ENCODE results near the gene WDR18.

GRCh38 chr19:939439-939838, 44.7 kb upstream of the WDR18 start:
- TF ChIP-seq CTCF (IDR thresholded peaks at IDR 0.05 in 2 of 3, conservative IDR thresholded peaks at IDR 0.05 in 1 of 3; ENCODE audit: borderline replicate concordance in 1 of 3, insufficient read depth in 1 of 3, low read depth in 2 of 3, low read length in 2 of 3) = no peak
- TF ChIP-seq POLR2A (IDR thresholded peaks at IDR 0.05; ENCODE audit: borderline replicate concordance, extremely low read depth, insufficient read depth, insufficient read length) = no peak
- no peak for TF ChIP-seq ELF1 (IDR thresholded peaks at IDR 0.05; ENCODE audit: borderline replicate concordance, low read depth)
- TF ChIP-seq, protein P1, sequence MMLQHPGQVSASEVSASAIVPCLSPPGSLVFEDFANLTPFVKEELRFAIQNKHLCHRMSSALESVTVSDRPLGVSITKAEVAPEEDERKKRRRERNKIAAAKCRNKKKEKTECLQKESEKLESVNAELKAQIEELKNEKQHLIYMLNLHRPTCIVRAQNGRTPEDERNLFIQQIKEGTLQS (IDR thresholded peaks at IDR 0.05) = no peak
- TF ChIP-seq POLR2AphosphoS5 (IDR thresholded peaks at IDR 0.05; ENCODE audit: low read depth, low read length) = no peak
- TF ChIP-seq YY1 (IDR thresholded peaks at IDR 0.05; ENCODE audit: extremely low read depth, insufficient replicate concordance, low read depth, low read length) = no peak
- TF ChIP-seq, protein P2, sequence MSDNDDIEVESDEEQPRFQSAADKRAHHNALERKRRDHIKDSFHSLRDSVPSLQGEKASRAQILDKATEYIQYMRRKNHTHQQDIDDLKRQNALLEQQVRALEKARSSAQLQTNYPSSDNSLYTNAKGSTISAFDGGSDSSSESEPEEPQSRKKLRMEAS (IDR thresholded peaks at IDR 0.05) = no peak
- no peak for TF ChIP-seq TCF7L2 (IDR thresholded peaks at IDR 0.05; ENCODE audit: borderline replicate concordance, extremely low read depth, insufficient read depth, insufficient read length)
- no peak for TF ChIP-seq ZFX (IDR thresholded peaks at IDR 0.05)
- TF ChIP-seq SIN3A (IDR thresholded peaks at IDR 0.05; ENCODE audit: low read depth) = no peak
- TF ChIP-seq EZH2 (IDR thresholded peaks at IDR 0.05) = no peak
- TF ChIP-seq CEBPB (IDR thresholded peaks at IDR 0.05; ENCODE audit: low read depth) = no peak
- TF ChIP-seq RAD21 (IDR thresholded peaks at IDR 0.05; ENCODE audit: low read depth) = no peak
- no peak for TF ChIP-seq JUND (IDR thresholded peaks at IDR 0.05)

Data from HCT116 (cell line).